Measurements from ENCODE around the gene SNAI3.

GRCh38 chr16:88731699-88732098 is 45.4 kb upstream of the SNAI3 start:
- TF ChIP-seq ZNF18 (tag by site-specific recombination; IDR thresholded peaks at IDR 0.05) (no peak), MYNN (tag by site-specific recombination; IDR thresholded peaks at IDR 0.05; ENCODE audit: borderline replicate concordance) (no peak), ZBTB6 (tag by site-specific recombination; IDR thresholded peaks at IDR 0.05) (no peak), ZNF626 (tag by site-specific recombination; IDR thresholded peaks at IDR 0.05) (no peak), ZNF335 (tag by site-specific recombination; conservative IDR thresholded peaks at IDR 0.05) (no peak), ZNF580 (tag by site-specific recombination; IDR thresholded peaks at IDR 0.05) (no peak), YY1 (tag by site-specific recombination; IDR thresholded peaks at IDR 0.05) (no peak)
- TF ChIP-seq, protein P1, sequence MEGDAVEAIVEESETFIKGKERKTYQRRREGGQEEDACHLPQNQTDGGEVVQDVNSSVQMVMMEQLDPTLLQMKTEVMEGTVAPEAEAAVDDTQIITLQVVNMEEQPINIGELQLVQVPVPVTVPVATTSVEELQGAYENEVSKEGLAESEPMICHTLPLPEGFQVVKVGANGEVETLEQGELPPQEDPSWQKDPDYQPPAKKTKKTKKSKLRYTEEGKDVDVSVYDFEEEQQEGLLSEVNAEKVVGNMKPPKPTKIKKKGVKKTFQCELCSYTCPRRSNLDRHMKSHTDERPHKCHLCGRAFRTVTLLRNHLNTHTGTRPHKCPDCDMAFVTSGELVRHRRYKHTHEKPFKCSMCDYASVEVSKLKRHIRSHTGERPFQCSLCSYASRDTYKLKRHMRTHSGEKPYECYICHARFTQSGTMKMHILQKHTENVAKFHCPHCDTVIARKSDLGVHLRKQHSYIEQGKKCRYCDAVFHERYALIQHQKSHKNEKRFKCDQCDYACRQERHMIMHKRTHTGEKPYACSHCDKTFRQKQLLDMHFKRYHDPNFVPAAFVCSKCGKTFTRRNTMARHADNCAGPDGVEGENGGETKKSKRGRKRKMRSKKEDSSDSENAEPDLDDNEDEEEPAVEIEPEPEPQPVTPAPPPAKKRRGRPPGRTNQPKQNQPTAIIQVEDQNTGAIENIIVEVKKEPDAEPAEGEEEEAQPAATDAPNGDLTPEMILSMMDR (tag by site-specific recombination; IDR thresholded peaks at IDR 0.05), result no peak
- TF ChIP-seq, protein P2, sequence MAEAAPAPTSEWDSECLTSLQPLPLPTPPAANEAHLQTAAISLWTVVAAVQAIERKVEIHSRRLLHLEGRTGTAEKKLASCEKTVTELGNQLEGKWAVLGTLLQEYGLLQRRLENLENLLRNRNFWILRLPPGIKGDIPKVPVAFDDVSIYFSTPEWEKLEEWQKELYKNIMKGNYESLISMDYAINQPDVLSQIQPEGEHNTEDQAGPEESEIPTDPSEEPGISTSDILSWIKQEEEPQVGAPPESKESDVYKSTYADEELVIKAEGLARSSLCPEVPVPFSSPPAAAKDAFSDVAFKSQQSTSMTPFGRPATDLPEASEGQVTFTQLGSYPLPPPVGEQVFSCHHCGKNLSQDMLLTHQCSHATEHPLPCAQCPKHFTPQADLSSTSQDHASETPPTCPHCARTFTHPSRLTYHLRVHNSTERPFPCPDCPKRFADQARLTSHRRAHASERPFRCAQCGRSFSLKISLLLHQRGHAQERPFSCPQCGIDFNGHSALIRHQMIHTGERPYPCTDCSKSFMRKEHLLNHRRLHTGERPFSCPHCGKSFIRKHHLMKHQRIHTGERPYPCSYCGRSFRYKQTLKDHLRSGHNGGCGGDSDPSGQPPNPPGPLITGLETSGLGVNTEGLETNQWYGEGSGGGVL (tag by site-specific recombination; IDR thresholded peaks at IDR 0.05), result no peak
- TF ChIP-seq, protein P3, sequence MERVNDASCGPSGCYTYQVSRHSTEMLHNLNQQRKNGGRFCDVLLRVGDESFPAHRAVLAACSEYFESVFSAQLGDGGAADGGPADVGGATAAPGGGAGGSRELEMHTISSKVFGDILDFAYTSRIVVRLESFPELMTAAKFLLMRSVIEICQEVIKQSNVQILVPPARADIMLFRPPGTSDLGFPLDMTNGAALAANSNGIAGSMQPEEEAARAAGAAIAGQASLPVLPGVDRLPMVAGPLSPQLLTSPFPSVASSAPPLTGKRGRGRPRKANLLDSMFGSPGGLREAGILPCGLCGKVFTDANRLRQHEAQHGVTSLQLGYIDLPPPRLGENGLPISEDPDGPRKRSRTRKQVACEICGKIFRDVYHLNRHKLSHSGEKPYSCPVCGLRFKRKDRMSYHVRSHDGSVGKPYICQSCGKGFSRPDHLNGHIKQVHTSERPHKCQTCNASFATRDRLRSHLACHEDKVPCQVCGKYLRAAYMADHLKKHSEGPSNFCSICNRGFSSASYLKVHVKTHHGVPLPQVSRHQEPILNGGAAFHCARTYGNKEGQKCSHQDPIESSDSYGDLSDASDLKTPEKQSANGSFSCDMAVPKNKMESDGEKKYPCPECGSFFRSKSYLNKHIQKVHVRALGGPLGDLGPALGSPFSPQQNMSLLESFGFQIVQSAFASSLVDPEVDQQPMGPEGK (tag by site-specific recombination; IDR thresholded peaks at IDR 0.05), result no peak
